GM12892 (cell line): ENCODE measurements around the gene TXLNG.

ENCODE experiments used
- POLR2A ChIP-seq: IDR thresholded peaks from 2 replicates; pipeline ENCODE4 v1.6.1; 2011; ENCODE audit warnings: low read depth, low read length, control low read depth
- POLR2AphosphoS5 ChIP-seq: IDR thresholded peaks from 2 replicates; pipeline ENCODE4 v1.6.1; 2011; ENCODE audit warnings: low read depth, low read length, control low read depth

GRCh38 chrX:16836371-16836770 lies 50.1 kb downstream of the TXLNG start:
- TF ChIP-seq POLR2A, result no peak
- TF ChIP-seq POLR2AphosphoS5, result no peak
